Superior temporal gyrus (tissue), 1 donor: ENCODE measurements around the gene KDM5A.
A peak's percentile ranks its signal among the peaks of the same experiment; 100 is the strongest.
"Not testable (repeated sequence)": the region's sequence is repeated elsewhere in the genome, so short reads cannot be mapped to it uniquely, and the experiment has no call there.

Experiments
- DNase-seq: peaks from one replicate; pipeline ENCODE4 v3.0.0-alpha.2; 2016; ENCODE audit errors: extremely low spot score

The KDM5A gene

GRCh38 chr12:238736-239398 lies 150.3 kb downstream of the KDM5A start:
- no peak for DNase-seq

- DNase-seq = no peak
Measured at GRCh38 chr12:238116-238515, 151.0 kb downstream of the KDM5A start.

GRCh38 chr12:237026-237815 lies 151.9 kb downstream of the KDM5A start:
- DNase-seq = no peak

- DNase-seq = no peak
Measured at GRCh38 chr12:236445-236844, 152.7 kb downstream of the KDM5A start.

GRCh38 chr12:235967-236366 lies 153.2 kb downstream of the KDM5A start:
- not testable (repeated sequence) for DNase-seq

- DNase-seq = no peak
Measured at GRCh38 chr12:234891-235415, 154.2 kb downstream of the KDM5A start.

GRCh38 chr12:234019-234418 lies 155.1 kb downstream of the KDM5A start:
- DNase-seq = no peak

GRCh38 chr12:233615-233968 lies 155.5 kb downstream of the KDM5A start:
- DNase-seq = no peak

GRCh38 chr12:232731-233614 lies 156.1 kb downstream of the KDM5A start:
- DNase-seq = no peak

- DNase-seq = peak; percentile 55
Measured at GRCh38 chr12:230925-231671, 158.0 kb downstream of the KDM5A start.
